Measurements from ENCODE around the gene GPX4. TPM values are rescaled to one million over a fixed set of nuclear protein-coding genes. Genes with fewer than 3 reads are reported as not detected.

The GPX4 gene
- total and polyA plus RNA-seq, 9 of the 15 experiments (the other 6 are each of a cell fraction or from before 2014, with no cell fraction given): 61.4 to 661 (median 349) TPM

DNA sequence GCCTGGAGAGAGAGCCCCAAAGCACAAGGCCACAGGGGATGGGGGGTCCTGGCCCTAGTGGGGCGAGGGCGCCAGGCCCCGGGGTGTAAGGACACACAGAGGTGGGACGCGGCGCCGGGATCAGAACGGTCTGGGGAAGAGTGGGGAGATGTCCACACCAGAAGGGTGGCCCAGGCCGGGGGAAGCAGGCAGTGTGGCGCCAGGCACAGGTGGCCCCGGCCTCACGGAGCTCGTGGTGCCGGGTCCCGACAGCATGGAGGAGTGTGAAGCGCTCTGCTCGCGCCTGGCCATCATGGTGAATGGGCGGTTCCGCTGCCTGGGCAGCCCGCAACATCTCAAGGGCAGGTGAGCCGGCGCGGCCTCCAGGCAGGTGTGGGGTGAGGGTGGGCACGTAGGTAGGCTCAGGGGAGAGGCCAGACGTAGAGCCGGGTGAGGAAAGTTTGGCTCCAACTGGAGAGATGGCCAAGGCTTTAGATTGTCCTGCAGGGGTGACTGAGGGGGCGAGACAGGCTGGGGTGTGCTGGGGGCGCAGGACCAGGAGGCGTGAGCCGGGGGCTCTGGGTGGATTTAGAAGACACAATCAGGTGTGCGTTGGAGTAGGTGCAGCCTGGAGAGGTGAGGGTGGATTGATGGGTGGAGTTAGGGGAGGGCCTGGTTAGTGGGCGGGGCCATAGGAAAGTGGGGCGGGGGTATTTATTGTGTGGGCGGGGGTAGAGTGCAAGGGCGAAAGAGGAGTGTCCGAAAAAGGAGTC, 39.7 kb upstream of the GPX4 start:
- Histone ChIP-seq H3K4me1 (replicated peaks in 1 of 2; ENCODE audit: control insufficient read depth in 2 of 2, insufficient read depth in 2 of 2, low read length in 2 of 2) (peaks cover 9 to 74% of the 10 kb centered on the region in 2 experiments), H3K9me1 (ENCODE audit: control insufficient read depth, insufficient read depth, low read length) (no peaks in the 10 kb centered on the region), H2AFZ (ENCODE audit: low read depth, low read length) (no peak overlapping the region), H3K9me3 (replicated peaks; ENCODE audit: control insufficient read depth, insufficient read depth, low read depth, low read length) (no peaks in the 10 kb centered on the region), H3K9ac (ENCODE audit: insufficient read depth in 1 of 2, low read depth in 2 of 2, low read length in 2 of 2) (no peak overlapping the region; a peak in 1 of 4 replicates), H3K4me2 (ENCODE audit: insufficient read depth, low read length) (0 out of 2 replicates have a peak overlapping the region, but pooled peaks have one; percentile 1), H3K27ac (ENCODE audit: extremely low read depth, low read depth, low read length) (no peak overlapping the region), H3K79me2 (ENCODE audit: control insufficient read depth, insufficient read depth, low read length) (no peaks in the 10 kb centered on the region), H3K4me3 (no peak overlapping the region), H3K27me3 (ENCODE audit: control insufficient read depth in 2 of 2, insufficient read depth in 2 of 2, low read length in 2 of 2) (no peaks in the 10 kb centered on the region), H3K36me3 (ENCODE audit: control insufficient read depth, insufficient read depth, low read length) (peaks cover 24% of the 10 kb centered on the region), H4K20me1 (replicated peaks; ENCODE audit: control insufficient read depth, insufficient read depth, low read length) (no peaks in the 10 kb centered on the region)
- intact Hi-C loops (cut with micrococcal nuclease) (no loop called here), in situ Hi-C loops (cut with MboI) (no loop called here)
- no peak for FAIRE-seq
- CTCF ChIA-PET (ENCODE audit: low intra/inter-chr PET ratio): no interaction called here
- no TSS peak for BruUV-seq (replicated peaks)
- WGBS (ENCODE audit: insufficient coverage, low coverage, missing lambda C conversion rate): 93% methylated on average over 33 of the region's 37 CpGs
- POLR2A ChIA-PET: interaction anchor here (1.3 kb wide), 1 partner anchor 11 kb away, joined by 5 read pairs; no protein-coding TSS in a partner anchor
- peak in 3 of 4 experiments; percentile 30 to 42 (median 41) for DNase-seq (ENCODE audit: extremely low read depth in 1 of 4, low spot score in 3 of 4)
- ATAC-seq: peak; percentile 28; the same call in 2 of the 3 replicates
- TF ChIP-seq HDAC3 (IDR thresholded peaks at IDR 0.05; ENCODE audit: borderline replicate concordance, partially characterized antibody) (no peak), KDM5B (IDR thresholded peaks at IDR 0.05; ENCODE audit: insufficient replicate concordance, low read depth, low read length) (peak; percentile 10), EGR1 (conservative IDR thresholded peaks at IDR 0.05) (peak; percentile 53), PATZ1 (CRISPR knock-in tag; IDR thresholded peaks at IDR 0.05; ENCODE audit: borderline replicate concordance) (no peak), PHF21A (IDR thresholded peaks at IDR 0.05; ENCODE audit: borderline replicate concordance, low read depth) (no peak), MYNN (IDR thresholded peaks at IDR 0.05) (no peak), MYNN (CRISPR knock-in tag; IDR thresholded peaks at IDR 0.05) (no peak), SMAD2 (IDR thresholded peaks at IDR 0.05; ENCODE audit: low read depth, low read length) (no peak), ZNF146 (CRISPR knock-in tag; IDR thresholded peaks at IDR 0.05; ENCODE audit: unreplicated experiment) (no peak), FIP1L1 (IDR thresholded peaks at IDR 0.05; ENCODE audit: low read depth, low read length, poor library complexity, severe bottlenecking) (peak; percentile 66), IFI16 (CRISPR knock-in tag; IDR thresholded peaks at IDR 0.05) (no peak), ZC3H4 (CRISPR knock-in tag; IDR thresholded peaks at IDR 0.05; ENCODE audit: borderline replicate concordance) (0 out of 2 replicates have a peak, but pooled peaks have one; percentile 37), HNRNPUL1 (IDR thresholded peaks at IDR 0.05; ENCODE audit: low read length) (no peak)
- TF ChIP-seq, protein P1, sequence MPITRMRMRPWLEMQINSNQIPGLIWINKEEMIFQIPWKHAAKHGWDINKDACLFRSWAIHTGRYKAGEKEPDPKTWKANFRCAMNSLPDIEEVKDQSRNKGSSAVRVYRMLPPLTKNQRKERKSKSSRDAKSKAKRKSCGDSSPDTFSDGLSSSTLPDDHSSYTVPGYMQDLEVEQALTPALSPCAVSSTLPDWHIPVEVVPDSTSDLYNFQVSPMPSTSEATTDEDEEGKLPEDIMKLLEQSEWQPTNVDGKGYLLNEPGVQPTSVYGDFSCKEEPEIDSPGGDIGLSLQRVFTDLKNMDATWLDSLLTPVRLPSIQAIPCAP (CRISPR knock-in tag; IDR thresholded peaks at IDR 0.05; ENCODE audit: borderline replicate concordance): no peak
- TF ChIP-seq, protein P2, sequence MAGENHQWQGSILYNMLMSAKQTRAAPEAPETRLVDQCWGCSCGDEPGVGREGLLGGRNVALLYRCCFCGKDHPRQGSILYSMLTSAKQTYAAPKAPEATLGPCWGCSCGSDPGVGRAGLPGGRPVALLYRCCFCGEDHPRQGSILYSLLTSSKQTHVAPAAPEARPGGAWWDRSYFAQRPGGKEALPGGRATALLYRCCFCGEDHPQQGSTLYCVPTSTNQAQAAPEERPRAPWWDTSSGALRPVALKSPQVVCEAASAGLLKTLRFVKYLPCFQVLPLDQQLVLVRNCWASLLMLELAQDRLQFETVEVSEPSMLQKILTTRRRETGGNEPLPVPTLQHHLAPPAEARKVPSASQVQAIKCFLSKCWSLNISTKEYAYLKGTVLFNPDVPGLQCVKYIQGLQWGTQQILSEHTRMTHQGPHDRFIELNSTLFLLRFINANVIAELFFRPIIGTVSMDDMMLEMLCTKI (IDR thresholded peaks at IDR 0.05; ENCODE audit: partially characterized antibody): no peak
- TF ChIP-seq, protein P3, sequence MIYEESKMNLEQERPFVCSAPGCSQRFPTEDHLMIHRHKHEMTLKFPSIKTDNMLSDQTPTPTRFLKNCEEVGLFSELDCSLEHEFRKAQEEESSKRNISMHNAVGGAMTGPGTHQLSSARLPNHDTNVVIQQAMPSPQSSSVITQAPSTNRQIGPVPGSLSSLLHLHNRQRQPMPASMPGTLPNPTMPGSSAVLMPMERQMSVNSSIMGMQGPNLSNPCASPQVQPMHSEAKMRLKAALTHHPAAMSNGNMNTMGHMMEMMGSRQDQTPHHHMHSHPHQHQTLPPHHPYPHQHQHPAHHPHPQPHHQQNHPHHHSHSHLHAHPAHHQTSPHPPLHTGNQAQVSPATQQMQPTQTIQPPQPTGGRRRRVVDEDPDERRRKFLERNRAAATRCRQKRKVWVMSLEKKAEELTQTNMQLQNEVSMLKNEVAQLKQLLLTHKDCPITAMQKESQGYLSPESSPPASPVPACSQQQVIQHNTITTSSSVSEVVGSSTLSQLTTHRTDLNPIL (CRISPR knock-in tag; IDR thresholded peaks at IDR 0.05): no peak
